ENCODE data around the gene OR6J1.

DNA sequence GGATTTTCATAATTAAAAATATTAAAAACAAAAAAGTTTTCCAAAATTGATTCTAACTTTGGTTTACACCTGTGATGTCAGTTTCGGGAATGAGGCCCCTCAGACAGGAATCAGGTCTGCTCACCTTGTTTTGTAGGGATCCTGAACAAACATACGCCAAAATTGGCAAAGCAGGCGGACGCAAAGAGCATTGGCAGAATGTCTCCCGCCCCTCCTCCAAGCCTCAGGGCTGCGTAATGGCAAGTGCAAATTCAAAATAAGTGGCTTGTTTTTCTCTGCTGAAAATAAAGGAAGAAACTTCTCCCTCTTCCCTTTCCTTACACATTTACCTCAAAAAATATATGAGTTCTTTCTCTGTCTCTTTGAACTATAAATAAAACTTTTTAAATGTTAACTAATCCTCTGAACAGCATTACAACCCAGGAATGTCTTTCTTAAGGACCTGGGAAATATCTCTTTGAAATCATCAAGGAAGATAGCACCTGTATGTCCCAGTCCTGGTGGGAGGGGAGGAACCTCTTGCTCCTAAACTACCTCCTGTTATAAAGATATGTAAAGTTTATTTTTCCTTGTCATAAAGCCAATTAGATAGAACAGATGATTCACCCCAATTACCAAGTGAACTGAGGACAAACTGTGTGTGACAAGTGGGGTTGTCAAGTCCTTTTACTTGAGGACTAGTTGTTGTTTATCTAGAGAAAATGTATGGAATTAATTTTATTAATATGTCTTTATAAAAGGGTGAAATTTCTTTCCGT is 16.5 kb downstream of the OR6J1 start:
- TF ChIP-seq, protein P1, sequence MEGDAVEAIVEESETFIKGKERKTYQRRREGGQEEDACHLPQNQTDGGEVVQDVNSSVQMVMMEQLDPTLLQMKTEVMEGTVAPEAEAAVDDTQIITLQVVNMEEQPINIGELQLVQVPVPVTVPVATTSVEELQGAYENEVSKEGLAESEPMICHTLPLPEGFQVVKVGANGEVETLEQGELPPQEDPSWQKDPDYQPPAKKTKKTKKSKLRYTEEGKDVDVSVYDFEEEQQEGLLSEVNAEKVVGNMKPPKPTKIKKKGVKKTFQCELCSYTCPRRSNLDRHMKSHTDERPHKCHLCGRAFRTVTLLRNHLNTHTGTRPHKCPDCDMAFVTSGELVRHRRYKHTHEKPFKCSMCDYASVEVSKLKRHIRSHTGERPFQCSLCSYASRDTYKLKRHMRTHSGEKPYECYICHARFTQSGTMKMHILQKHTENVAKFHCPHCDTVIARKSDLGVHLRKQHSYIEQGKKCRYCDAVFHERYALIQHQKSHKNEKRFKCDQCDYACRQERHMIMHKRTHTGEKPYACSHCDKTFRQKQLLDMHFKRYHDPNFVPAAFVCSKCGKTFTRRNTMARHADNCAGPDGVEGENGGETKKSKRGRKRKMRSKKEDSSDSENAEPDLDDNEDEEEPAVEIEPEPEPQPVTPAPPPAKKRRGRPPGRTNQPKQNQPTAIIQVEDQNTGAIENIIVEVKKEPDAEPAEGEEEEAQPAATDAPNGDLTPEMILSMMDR (IDR thresholded peaks at IDR 0.05; ENCODE audit: insufficient read depth, low read length): no peak
- TF ChIP-seq POLR2AphosphoS5 (IDR thresholded peaks at IDR 0.05; ENCODE audit: low read depth) (no peak), GABPA (IDR thresholded peaks at IDR 0.05; ENCODE audit: low read depth) (no peak)

Measured in HL-60 (cell line).